ENCODE measurements around the gene LGALS4. TPM values are rescaled to one million over a fixed set of nuclear protein-coding genes. Genes with fewer than 3 reads are reported as not detected.
"Not testable (repeated sequence)": the region's sequence is repeated elsewhere in the genome, so short reads cannot be mapped to it uniquely, and the experiment has no call there.

The LGALS4 gene
- total RNA-seq, 1 donor from 2014 or later: 2.7 TPM

- Mint-ChIP-seq H3K27me3 (peaks cover under 1% of the 10 kb centered on the region), H3K9me3 (ENCODE audit: low read depth) (no peaks in the 10 kb centered on the region), H3K4me3 (ENCODE audit: low read depth) (no peak overlapping the region), H3K4me1 (ENCODE audit: low read depth) (no peaks in the 10 kb centered on the region), H3K27ac (no peak overlapping the region), H3K36me3 (ENCODE audit: insufficient read depth) (no peaks in the 10 kb centered on the region)
- no peak for DNase-seq (ENCODE audit: low spot score, unreplicated experiment)
- TF ChIP-seq CTCF (IDR thresholded peaks at IDR 0.05; ENCODE audit: unreplicated experiment): no peak
Observed at GRCh38 chr19:38799104-38799503, 13.6 kb downstream of the LGALS4 start.

- H3K4me1 Mint-ChIP-seq (ENCODE audit: low read depth); H3K9me3 Mint-ChIP-seq (ENCODE audit: low read depth); H3K27ac Mint-ChIP-seq; H3K36me3 Mint-ChIP-seq (ENCODE audit: insufficient read depth); H3K4me3 Mint-ChIP-seq (ENCODE audit: low read depth); H3K27me3 Mint-ChIP-seq; DNase-seq (ENCODE audit: low spot score, unreplicated experiment): not testable (repeated sequence)
Observed at GRCh38 chr19:38797781-38798180, 15.0 kb downstream of the LGALS4 start.

- Mint-ChIP-seq H3K27me3 (peaks cover 3% of the 10 kb centered on the region), H3K4me1 (ENCODE audit: low read depth) (no peaks in the 10 kb centered on the region), H3K9me3 (ENCODE audit: low read depth) (no peaks in the 10 kb centered on the region), H3K27ac (no peak overlapping the region), H3K4me3 (ENCODE audit: low read depth) (no peak overlapping the region), H3K36me3 (ENCODE audit: insufficient read depth) (no peaks in the 10 kb centered on the region)
- no peak for DNase-seq (ENCODE audit: low spot score, unreplicated experiment)
- TF ChIP-seq CTCF (IDR thresholded peaks at IDR 0.05; ENCODE audit: unreplicated experiment): no peak
Observed at GRCh38 chr19:38796154-38796553, 16.6 kb downstream of the LGALS4 start.

GRCh38 chr19:38795549-38795948, 17.2 kb downstream of the LGALS4 start:
- H3K9me3 Mint-ChIP-seq (ENCODE audit: low read depth): no peaks in the 10 kb centered on the region
- no peak for TF ChIP-seq CTCF (IDR thresholded peaks at IDR 0.05; ENCODE audit: unreplicated experiment)

GRCh38 chr19:38793671-38794070, 19.1 kb downstream of the LGALS4 start:
- peaks cover 3% of the 10 kb centered on the region for H3K27me3 Mint-ChIP-seq
- no peak overlapping the region for H3K27ac Mint-ChIP-seq
- H3K9me3 Mint-ChIP-seq (ENCODE audit: low read depth): no peaks in the 10 kb centered on the region
- DNase-seq (ENCODE audit: low spot score, unreplicated experiment): no peak
- H3K4me1 Mint-ChIP-seq (ENCODE audit: low read depth): no peaks in the 10 kb centered on the region
- TF ChIP-seq CTCF (IDR thresholded peaks at IDR 0.05; ENCODE audit: unreplicated experiment): no peak
- no peak overlapping the region for H3K4me3 Mint-ChIP-seq (ENCODE audit: low read depth)
- no peaks in the 10 kb centered on the region for H3K36me3 Mint-ChIP-seq (ENCODE audit: insufficient read depth)

More at GRCh38 chr19:38795549-38795948, 17.2 kb downstream of the LGALS4 start:
- DNase-seq (ENCODE audit: low spot score, unreplicated experiment): no peak
- Mint-ChIP-seq H3K4me1 (ENCODE audit: low read depth) (no peaks in the 10 kb centered on the region), H3K4me3 (ENCODE audit: low read depth) (no peak overlapping the region), H3K27ac (no peak overlapping the region), H3K36me3 (ENCODE audit: insufficient read depth) (no peaks in the 10 kb centered on the region), H3K27me3 (peaks cover 3% of the 10 kb centered on the region)

GRCh38 chr19:38793177-38793576, 19.6 kb downstream of the LGALS4 start:
- no peaks in the 10 kb centered on the region for H3K4me1 Mint-ChIP-seq (ENCODE audit: low read depth)
- H3K9me3 Mint-ChIP-seq (ENCODE audit: low read depth): no peaks in the 10 kb centered on the region
- H3K27me3 Mint-ChIP-seq: peaks cover 3% of the 10 kb centered on the region
- no peak for DNase-seq (ENCODE audit: low spot score, unreplicated experiment)
- H3K4me3 Mint-ChIP-seq (ENCODE audit: low read depth): no peak overlapping the region
- H3K36me3 Mint-ChIP-seq (ENCODE audit: insufficient read depth): no peaks in the 10 kb centered on the region
- TF ChIP-seq CTCF (IDR thresholded peaks at IDR 0.05; ENCODE audit: unreplicated experiment): no peak
- no peak overlapping the region for H3K27ac Mint-ChIP-seq

Measured in progenitor cell of endocrine pancreas (in vitro differentiated cells).